HTR-8/SVneo (cell line): Measurements from ENCODE around the gene GPD1L.
A peak's percentile ranks its signal among the peaks of the same experiment; 100 is the strongest.
"Not testable (repeated sequence)": the region's sequence is repeated elsewhere in the genome, so short reads cannot be mapped to it uniquely, and the experiment has no call there.

Experiments
- DNase-seq: peaks from one replicate; pipeline ENCODE4 v3.0.0; 2011; ENCODE audit warnings: low spot score, mixed read lengths; ENCODE audit not compliant: insufficient read length
- FAIRE-seq: peaks from 2 replicates; lab custom pipeline; 2011; peaks lifted over from hg19 to GRCh38; lab: Jason Lieb, UNC

The GPD1L gene

GRCh38 chr3:32106132-32106928, at the start of gene GPD1L:
Gene GPD1L, plus strand, starts transcription at chr3:32106620. Its CDS starts 92 bp downstream, at chr3:32106712.
- FAIRE-seq, result peak; percentile 92
- DNase-seq, result peak; percentile 94

GRCh38 chr3:32058465-32058864, 48.0 kb upstream of the GPD1L start:
- FAIRE-seq, DNase-seq: not testable (repeated sequence)

- no peak for FAIRE-seq
- no peak for DNase-seq
These were observed 43.4 kb upstream of the GPD1L start for GRCh38 chr3:32062950-32063582.

GRCh38 chr3:32066686-32067085, 39.7 kb upstream of the GPD1L start:
- DNase-seq (no peak), FAIRE-seq (no peak)

GRCh38 chr3:32074194-32074593, 32.2 kb upstream of the GPD1L start:
- not testable (repeated sequence) for FAIRE-seq, DNase-seq

- FAIRE-seq, result no peak
- no peak for DNase-seq
These were observed 29.9 kb upstream of the GPD1L start for GRCh38 chr3:32076566-32076965.

GRCh38 chr3:32077260-32078084, 28.9 kb upstream of the GPD1L start:
- DNase-seq (no peak), FAIRE-seq (no peak)

GRCh38 chr3:32078085-32078634, 28.3 kb upstream of the GPD1L start:
- no peak for DNase-seq
- no peak for FAIRE-seq

GRCh38 chr3:32078864-32079263, 27.6 kb upstream of the GPD1L start:
- no peak for DNase-seq
- FAIRE-seq, result no peak

- FAIRE-seq (no peak), DNase-seq (no peak)
These were observed 23.7 kb upstream of the GPD1L start for GRCh38 chr3:32082721-32083120.

- FAIRE-seq, result no peak
- no peak for DNase-seq
These were observed 22.6 kb upstream of the GPD1L start for GRCh38 chr3:32083702-32084270.

- no peak for FAIRE-seq
- no peak for DNase-seq
These were observed 21.6 kb upstream of the GPD1L start for GRCh38 chr3:32084870-32085269.

- no peak for FAIRE-seq
- DNase-seq, result no peak
These were observed 20.0 kb upstream of the GPD1L start for GRCh38 chr3:32086464-32086863.

GRCh38 chr3:32089476-32089875, 16.9 kb upstream of the GPD1L start:
- FAIRE-seq (no peak), DNase-seq (no peak)

- no peak for FAIRE-seq
These were observed 13.2 kb upstream of the GPD1L start for GRCh38 chr3:32093204-32093603.

GRCh38 chr3:32095431-32095830, 11.0 kb upstream of the GPD1L start:
- FAIRE-seq (no peak), DNase-seq (no peak)

More at GRCh38 chr3:32093204-32093603, 13.2 kb upstream of the GPD1L start:
- DNase-seq, result no peak

GRCh38 chr3:32097768-32098167, 8.7 kb upstream of the GPD1L start:
- no peak for FAIRE-seq
- DNase-seq, result no peak

GRCh38 chr3:32098528-32098927, 7.9 kb upstream of the GPD1L start:
- DNase-seq, result no peak
- FAIRE-seq, result no peak

GRCh38 chr3:32100465-32100864, 6.0 kb upstream of the GPD1L start:
- DNase-seq (no peak), FAIRE-seq (no peak)

GRCh38 chr3:32102289-32102688, 4.1 kb upstream of the GPD1L start:
- DNase-seq (no peak), FAIRE-seq (no peak)
